Large intestine (tissue), 3 donors: ENCODE measurements around the gene HRG. TPM values are rescaled to one million over a fixed set of nuclear protein-coding genes. Genes with fewer than 3 reads are reported as not detected.
A peak's percentile ranks its signal among the peaks of the same experiment; 100 is the strongest.

Source experiments
- DNase-seq, 2 donors: peaks; one replicate each; pipeline versions ENCODE4 v3.0.0 to v3.0.0-alpha.2; 2013
- H3K27ac ChIP-seq: one replicate; pipeline ENCODE4 v1.5.1; 2013; ENCODE audit warnings: low read length
- H3K27me3 ChIP-seq: 2 replicates; pipeline ENCODE4 v1.6.1; 2013; ENCODE audit warnings: low read length; ENCODE audit not compliant: control insufficient read depth, insufficient read depth
- H3K36me3 ChIP-seq: 2 replicates; pipeline ENCODE4 v1.6.1; 2013; ENCODE audit warnings: low read length; ENCODE audit not compliant: control insufficient read depth, insufficient read depth
- H3K4me1 ChIP-seq: one replicate; pipeline ENCODE4 v1.6.1; 2013; ENCODE audit warnings: low read length; ENCODE audit not compliant: control insufficient read depth, insufficient read depth
- H3K4me3 ChIP-seq: one replicate; pipeline ENCODE4 v1.5.1; 2013; ENCODE audit warnings: low read length
- H3K9me3 ChIP-seq: one replicate; pipeline ENCODE4 v1.6.1; 2013; ENCODE audit warnings: mild to moderate bottlenecking, low read depth, low read length, moderate library complexity; ENCODE audit not compliant: control insufficient read depth
- WGBS: methylation state at CpG from one replicate; pipeline ENCODE4 v1.1.5; 2013; ENCODE audit warnings: low lambda C conversion rate; ENCODE audit not compliant: insufficient coverage; 5-methylcytosine and 5-hydroxymethylcytosine counted together
- polyA plus RNA-seq: library from polyadenylated mRNA; unstranded; fragments of 120-200 nt; gene quantifications from one replicate; pipeline ENCODE4 v1.2.1, GENCODE V29; 2013

HRG gene
- polyA plus RNA-seq, 1 donor = 0.04 TPM

DNA sequence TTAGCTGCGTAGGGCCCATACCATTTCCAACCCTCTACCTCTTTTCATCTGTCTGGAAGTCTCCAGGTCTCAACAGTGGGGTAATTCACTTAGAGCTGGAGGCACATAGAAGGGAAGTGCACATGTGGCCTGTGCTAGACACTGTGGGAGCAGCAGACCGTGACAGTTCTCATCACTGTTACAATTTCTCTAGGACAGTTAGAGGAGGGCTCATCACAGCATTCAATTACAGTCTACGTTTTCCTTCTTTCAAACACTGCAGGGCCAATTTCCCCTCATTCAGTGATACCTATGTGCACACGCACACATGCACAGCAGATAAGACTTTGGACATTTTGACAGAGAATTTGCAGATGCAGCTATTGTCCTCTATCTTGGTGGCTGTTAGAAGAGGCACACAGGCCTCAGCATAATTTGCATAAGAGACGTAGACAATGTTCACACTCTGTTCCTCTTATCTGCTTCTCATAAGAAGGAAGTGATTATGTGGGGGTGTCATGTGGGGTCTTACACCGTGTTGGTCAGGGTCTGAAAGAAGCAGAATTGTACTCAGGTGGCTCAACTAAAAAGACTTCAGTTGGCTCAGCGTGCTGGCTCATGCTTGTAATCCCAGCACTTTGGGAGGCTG, 12.6 kb upstream of the HRG start:
- H3K4me1 ChIP-seq = no peaks in the 10 kb centered on the region
- H3K36me3 ChIP-seq = no peaks in the 10 kb centered on the region
- H3K4me3 ChIP-seq = no peak overlapping the region
- H3K9me3 ChIP-seq = no peaks in the 10 kb centered on the region
- no peaks in the 10 kb centered on the region for H3K27me3 ChIP-seq
- DNase-seq = no peak
- WGBS = no CpG with 5 or more reads among the region's 7 CpGs
- H3K27ac ChIP-seq = no peak overlapping the region

DNA sequence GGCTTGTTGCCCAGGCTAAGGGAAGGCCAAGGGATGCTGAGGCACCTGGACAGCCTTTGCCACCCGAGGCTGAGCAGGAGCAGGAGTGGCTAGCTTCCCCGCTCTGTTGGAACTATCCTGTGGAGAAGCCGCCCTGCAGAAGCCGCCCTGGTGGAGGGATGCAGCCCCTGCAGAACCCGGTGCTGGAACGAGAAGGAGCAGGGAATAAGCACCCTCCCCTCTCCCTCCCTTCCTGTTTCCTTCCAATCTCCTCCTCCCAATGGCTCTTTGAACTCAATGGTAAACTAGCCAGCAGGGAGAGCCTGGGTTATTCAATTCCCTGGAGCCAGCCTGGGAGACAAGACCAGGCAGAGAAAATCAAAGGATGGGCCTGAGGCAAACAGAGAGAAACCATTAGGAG, 11.8 kb upstream of the HRG start:
- Histone ChIP-seq H3K27ac (no peak overlapping the region), H3K27me3 (no peaks in the 10 kb centered on the region), H3K4me1 (no peaks in the 10 kb centered on the region), H3K4me3 (no peak overlapping the region), H3K36me3 (no peaks in the 10 kb centered on the region), H3K9me3 (no peaks in the 10 kb centered on the region)
- no CpG with 5 or more reads among the region's 6 CpGs for WGBS
- DNase-seq = no peak

DNA sequence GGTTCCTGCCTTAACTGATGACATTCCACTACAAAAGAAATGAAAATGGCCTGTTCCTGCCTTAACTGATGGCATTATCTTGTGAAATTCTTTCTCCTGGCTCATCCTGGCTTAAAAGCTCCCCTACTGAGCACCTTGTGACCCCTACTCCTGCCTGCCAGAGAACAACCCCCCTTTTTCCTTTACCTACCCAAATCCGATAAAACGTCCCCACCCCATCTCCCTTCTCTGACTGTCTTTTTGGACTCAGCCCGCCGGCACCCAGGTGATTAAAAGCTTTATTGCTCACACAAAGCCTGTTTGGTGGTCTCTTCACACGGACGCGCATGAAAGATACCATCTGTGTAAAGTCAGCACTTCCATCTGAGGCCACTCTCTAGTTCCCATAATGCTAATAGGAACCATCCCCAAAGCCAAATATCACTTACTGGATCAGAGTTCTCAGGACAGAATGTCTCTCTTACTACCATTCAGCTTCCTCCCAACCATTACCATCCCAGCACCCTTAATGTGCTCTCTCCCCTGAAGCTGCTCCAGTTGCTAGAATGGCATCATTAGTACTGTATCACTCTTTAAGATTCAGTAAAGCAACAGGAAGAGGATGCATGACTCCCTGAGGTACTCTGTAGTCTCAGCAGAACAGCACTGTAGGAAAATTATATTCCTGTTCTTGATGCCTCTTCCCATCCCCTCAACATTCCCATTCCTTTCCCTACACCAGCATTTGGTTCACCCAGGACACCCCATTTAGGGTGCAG, 2.3 kb upstream of the HRG start:
- H3K9me3 ChIP-seq = no peaks in the 10 kb centered on the region
- no peak overlapping the region for H3K4me3 ChIP-seq
- no peaks in the 10 kb centered on the region for H3K36me3 ChIP-seq
- H3K27me3 ChIP-seq = no peaks in the 10 kb centered on the region
- no peaks in the 10 kb centered on the region for H3K4me1 ChIP-seq
- DNase-seq = no peak
- WGBS = no CpG with 5 or more reads among the region's 7 CpGs
- H3K27ac ChIP-seq = no peak overlapping the region

DNA sequence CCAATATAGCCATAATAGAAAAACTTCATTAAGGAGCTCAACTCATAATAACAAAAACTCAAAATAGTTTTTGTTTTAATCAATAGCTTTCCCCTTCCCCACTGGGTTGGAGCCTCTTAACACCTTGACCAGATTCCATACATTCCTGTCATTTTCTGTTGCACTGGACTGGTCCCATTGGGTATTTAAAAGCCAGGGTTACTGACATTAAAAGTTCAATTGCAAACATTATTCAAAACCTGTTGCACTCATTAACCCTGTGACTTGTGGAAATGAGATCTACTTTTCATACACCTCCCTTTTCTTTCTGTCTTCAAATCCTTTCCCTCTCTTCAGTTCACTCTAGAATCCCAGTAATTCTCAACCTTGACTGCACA, 1.7 kb upstream of the HRG start:
- H3K9me3 ChIP-seq = no peaks in the 10 kb centered on the region
- H3K4me1 ChIP-seq = no peaks in the 10 kb centered on the region
- H3K27me3 ChIP-seq = no peaks in the 10 kb centered on the region
- no peak overlapping the region for H3K4me3 ChIP-seq
- DNase-seq = no peak
- H3K36me3 ChIP-seq = no peaks in the 10 kb centered on the region
- H3K27ac ChIP-seq = no peak overlapping the region

DNA sequence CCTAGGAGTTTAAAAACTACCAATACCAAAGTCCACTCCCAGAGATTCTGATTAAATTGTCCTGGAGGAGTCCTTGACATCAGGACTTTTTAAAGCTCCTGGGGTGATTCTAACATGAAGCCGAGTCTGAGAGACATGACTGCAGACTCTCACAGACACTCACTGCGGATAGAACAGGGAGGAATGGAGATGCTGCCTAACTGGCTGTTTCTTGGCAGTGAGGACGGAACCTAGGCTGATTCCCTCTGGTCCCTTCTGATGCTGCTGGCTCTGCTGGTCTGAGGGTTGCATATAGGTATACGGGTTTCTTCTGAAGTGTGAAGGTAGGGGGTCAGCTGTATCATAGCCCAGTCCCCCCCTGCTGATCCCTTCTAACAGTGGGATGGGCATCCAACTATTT, 1.3 kb upstream of the HRG start:
- no CpG with 5 or more reads among the region's 4 CpGs for WGBS

DNA sequence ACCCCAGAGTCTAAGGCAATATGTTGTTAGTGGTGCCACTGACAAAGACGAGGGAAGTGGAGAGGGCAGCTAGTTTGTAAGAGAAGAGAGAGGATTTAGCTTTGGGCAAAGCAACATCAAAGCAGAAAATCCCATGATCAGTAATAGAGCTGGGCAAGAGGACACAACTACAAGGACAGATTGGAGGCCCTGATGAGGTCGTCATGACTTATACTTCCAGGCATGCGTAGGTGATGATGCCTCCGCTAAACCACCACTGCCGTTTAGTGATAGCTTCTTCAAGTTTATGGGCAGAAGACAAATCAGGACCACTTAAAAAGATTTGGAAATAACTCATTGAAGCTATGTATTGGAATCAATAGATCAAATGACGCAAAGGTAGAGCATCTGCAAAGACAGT, 2.6 kb downstream of the HRG start:
- DNase-seq = no peak
- WGBS = 100% methylated on average over 1 of the region's 6 CpGs
- H3K27me3 ChIP-seq = no peaks in the 10 kb centered on the region

More for the DNA sequence above, 1.3 kb upstream of the HRG start:
- Histone ChIP-seq H3K27me3 (no peaks in the 10 kb centered on the region), H3K9me3 (no peaks in the 10 kb centered on the region), H3K36me3 (no peaks in the 10 kb centered on the region), H3K4me1 (no peaks in the 10 kb centered on the region), H3K4me3 (no peak overlapping the region), H3K27ac (no peak overlapping the region)
- no peak for DNase-seq

DNA sequence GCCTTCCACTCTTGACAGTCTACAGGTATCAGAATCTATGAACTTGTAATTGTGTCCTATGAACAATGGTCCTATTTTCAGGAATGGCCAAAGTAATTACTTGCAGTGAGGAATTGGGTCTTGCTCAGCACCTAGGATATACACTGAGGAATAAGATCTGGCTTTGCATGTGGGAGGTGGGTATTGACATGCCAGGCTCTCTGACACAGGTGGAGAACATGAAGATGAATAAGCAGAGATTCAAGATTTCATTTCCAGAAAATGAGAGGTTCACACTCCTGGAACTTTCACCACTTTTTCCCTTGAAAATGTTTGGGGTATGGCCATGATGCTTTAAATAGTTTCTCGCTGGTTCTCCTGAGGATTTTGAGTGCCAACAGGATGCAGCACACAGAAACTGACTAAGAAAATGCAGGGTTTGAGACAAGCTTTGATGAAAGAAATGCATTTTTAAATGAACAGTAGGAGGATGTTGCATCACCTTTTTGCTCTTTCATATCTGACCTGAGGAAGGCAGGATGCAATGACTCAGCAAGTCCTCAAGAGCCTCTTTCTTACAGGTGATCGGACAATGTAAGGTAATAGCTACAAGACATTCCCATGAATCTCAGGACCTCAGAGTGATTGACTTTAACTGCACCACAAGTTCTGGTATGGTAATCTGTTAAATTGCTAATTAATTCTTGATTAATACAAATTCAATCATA, 3.7 kb downstream of the HRG start:
- H3K27me3 ChIP-seq = peaks cover under 1% of the 10 kb centered on the region
- no peaks in the 10 kb centered on the region for H3K9me3 ChIP-seq
- no peak overlapping the region for H3K27ac ChIP-seq
- H3K36me3 ChIP-seq = no peaks in the 10 kb centered on the region
- H3K4me1 ChIP-seq = no peaks in the 10 kb centered on the region
- peak in 1 of 2 donors; percentile 25 for DNase-seq
- no CpG with 5 or more reads among the region's 2 CpGs for WGBS
- no peak overlapping the region for H3K4me3 ChIP-seq

More for the DNA sequence above, 2.6 kb downstream of the HRG start:
- Histone ChIP-seq H3K4me3 (no peak overlapping the region), H3K4me1 (no peaks in the 10 kb centered on the region), H3K36me3 (no peaks in the 10 kb centered on the region), H3K9me3 (no peaks in the 10 kb centered on the region), H3K27ac (no peak overlapping the region)

DNA sequence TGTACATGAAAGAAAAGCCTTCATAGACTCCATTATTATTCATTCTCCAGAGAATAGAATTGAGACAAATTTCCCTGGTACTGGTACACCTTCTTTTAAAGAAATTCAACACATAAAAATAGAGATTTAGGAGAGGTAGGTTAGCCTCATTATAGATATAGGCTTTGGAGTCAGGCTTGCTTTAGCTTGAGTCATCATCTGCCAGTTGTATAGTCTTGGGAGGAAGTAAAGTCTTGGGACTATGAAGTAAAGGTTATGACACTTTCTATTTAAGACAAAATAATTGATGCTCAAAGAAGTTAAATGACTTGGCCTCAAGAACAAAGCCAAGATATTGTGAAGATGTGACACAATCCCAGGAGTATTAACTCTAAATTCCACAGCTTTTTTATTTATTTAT, 4.3 kb downstream of the HRG start:
- H3K27me3 ChIP-seq = peaks cover 2% of the 10 kb centered on the region
- no peaks in the 10 kb centered on the region for H3K9me3 ChIP-seq
- no peak overlapping the region for H3K4me3 ChIP-seq
- no peaks in the 10 kb centered on the region for H3K4me1 ChIP-seq
- no peak overlapping the region for H3K27ac ChIP-seq
- no peak for DNase-seq
- H3K36me3 ChIP-seq = no peaks in the 10 kb centered on the region

DNA sequence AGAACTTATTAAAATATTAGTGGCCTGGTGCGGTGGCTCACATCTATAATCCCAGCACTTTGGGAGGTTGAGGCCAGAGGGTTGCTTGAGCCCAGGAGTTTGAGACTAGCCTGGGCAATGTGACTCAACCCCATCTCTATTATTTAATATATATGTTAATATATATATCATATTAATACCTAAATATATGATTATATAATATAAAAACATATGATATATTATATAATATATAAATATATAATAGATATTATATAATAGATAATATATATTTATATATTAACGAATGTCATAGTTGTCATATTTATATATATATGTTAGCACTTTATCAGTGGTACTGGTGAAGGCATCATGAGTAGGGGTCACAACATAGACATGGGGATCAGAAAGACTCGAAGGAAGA, 5.2 kb downstream of the HRG start:
- H3K4me1 ChIP-seq = no peaks in the 10 kb centered on the region
- no peak for DNase-seq
- H3K9me3 ChIP-seq = no peaks in the 10 kb centered on the region
- peaks cover 2% of the 10 kb centered on the region for H3K27me3 ChIP-seq
- WGBS = no CpG with 5 or more reads among the region's 3 CpGs
- no peak overlapping the region for H3K4me3 ChIP-seq
- H3K36me3 ChIP-seq = no peaks in the 10 kb centered on the region
- H3K27ac ChIP-seq = no peak overlapping the region

DNA sequence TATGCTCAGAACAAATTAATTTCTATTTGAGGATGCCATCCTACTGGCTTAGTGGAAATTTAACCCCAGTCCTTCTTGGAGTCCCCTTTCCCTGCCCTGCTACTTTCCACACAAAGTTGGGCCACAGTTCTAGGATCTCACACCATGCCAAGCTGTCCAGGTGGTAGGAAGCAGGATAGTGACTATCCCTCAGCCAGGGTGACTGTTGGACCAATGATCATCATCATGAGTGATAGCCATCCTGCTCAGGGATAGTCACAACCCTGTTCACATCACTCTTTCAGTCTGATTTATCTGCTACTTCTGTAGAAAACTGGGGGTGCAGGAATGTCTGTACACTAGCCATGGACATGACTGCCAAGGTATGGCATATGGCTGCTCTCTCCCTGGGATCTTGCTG, 12.8 kb downstream of the HRG start:
- no peak overlapping the region for H3K4me3 ChIP-seq

More for the DNA sequence above, 12.8 kb downstream of the HRG start:
- peaks cover 2% of the 10 kb centered on the region for H3K27me3 ChIP-seq
- H3K36me3 ChIP-seq = no peaks in the 10 kb centered on the region
- peaks cover 14% of the 10 kb centered on the region for H3K4me1 ChIP-seq
- H3K27ac ChIP-seq = peak overlapping the region; percentile 25
- no peak for DNase-seq
- no peaks in the 10 kb centered on the region for H3K9me3 ChIP-seq
